C1 segment of cervical spinal cord (tissue), 14 donors: Measurements from ENCODE around the gene KRT17.
"Not testable (repeated sequence)": the region's sequence is repeated elsewhere in the genome, so short reads cannot be mapped to it uniquely, and the experiment has no call there.

Source experiments
- DNase-seq, 14 donors: peaks; one replicate each; lab custom pipeline; 2025; lab: John Stamatoyannopoulos, UW

The KRT17 gene

DNA sequence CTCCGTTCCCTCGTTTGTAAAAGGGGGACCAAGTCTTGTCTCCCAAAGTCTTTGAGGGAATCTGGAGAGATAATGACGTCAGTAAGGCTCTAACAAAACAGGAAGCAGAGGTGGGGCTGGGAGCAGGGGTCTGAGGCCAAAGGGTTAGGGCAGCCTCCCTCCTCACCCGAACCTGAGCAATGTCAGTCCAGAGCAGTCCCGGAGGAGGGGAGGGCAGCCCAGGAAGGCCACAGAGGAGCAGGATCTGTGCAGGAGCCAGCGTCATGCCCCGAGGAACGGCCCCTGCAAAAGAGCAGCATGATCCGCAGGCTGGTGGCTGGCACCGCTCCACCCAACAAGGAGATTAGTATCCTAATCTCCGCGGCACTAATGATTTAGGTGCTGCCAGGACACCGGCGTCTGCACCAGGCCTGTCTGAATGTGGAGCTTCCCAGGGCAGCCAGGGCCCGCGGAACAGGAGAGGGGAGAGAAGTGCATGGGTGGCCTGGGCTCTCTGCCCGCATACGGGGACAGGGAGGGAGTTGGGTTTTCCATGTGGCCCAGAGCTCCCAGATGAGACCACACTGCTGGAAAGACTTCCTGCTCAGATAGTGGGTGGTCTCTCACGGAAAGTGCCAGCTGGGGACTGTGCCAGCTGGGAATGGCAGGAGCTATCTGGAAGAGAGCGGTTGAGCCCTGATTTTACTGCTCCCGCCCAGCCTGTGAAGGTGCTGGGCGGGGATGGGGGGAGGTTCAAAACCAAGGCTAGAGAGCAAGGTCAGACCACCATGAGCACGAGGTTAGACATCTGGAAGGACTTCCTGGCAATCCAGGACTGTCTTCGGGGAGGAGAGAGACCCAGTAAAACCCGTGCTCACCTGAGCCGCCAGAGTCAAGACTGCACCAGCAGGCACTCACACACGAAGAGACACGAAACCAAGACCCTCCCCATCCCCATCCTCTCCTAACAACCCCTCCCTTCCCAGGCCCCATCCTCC lies 11.0 kb upstream of the KRT17 start:
- DNase-seq = no peak

DNA sequence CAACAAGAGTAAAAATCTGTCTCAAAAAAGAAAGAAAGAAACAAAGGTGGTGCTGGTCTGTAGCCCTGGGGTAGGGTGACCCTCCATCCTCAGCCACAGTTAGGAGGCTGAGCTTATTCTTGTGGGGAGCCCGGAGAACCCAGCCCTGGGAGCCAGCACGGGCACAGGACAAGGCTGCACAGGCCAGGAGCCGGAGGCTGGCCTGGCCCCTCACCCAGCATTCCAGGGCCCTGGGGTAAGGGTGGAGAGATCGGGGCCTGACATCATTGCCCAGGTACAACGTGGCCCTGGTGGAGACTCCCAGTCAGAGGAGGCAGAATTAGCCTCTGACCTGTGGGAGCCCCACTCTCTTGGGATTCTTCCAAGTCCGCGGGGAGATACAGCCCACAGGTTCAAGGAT lies 10.3 kb upstream of the KRT17 start:
- no peak for DNase-seq

DNA sequence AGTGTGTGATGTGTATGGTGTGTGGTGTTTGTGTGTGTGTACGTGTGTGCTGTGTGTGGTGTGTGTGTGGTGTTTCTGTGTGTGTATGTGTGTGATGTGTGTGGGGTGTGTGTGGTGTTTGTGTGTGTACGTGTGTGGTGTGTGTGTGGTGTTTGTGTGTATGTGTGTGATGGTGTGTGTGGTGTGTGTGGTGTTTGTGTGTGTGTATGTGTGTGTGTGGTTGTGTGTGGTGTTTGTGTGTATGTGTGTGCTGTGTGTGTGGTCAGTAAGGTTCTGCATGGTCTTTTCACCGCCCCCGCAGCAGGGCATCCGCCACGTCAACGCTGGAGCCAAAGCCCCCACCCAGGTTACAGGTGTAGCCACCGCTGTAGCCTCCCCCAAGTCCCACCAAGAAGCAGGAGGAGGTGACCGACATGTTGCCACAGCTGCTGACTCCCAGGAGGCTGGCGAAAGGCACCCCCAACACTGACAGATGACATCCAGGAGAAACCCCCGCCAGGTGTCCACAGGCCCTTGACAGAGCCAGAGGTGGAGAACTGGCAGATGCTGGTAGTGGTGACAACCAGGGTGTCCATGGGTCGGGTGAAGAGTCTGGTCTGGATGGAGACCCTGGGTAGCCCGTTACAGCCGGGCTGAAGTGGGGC lies 9.3 kb upstream of the KRT17 start:
- no peak for DNase-seq

DNA sequence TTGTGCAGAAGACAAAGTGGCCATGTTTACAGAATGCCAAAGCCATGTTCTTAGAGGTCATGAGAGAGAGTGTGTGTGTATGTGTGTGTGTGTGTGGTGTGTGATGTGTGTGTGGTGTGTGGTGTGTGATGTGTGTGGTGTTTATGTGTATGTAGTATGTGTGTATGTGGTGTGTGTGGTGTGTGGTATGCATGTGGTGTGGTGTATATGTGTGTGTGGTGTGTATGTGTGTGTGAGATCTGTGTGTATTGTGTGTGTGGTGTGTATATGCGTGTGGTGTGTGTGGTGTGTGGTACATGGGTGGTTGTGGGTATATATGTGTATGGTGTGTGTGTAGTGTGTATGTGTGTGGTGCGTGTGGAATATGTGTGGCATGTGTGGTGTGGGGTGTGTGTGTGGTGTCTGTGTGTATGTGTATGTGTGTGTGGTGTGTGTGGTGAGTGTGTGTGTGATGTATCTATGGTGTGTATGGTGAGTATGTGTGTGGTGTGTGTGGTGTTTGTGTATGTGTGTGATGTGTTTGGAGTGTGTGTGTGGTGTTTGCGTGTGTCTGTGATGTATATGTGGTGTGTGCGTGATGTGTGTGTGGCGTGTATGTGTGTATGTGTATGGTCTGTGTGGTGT lies 8.2 kb upstream of the KRT17 start:
- DNase-seq = no peak

DNA sequence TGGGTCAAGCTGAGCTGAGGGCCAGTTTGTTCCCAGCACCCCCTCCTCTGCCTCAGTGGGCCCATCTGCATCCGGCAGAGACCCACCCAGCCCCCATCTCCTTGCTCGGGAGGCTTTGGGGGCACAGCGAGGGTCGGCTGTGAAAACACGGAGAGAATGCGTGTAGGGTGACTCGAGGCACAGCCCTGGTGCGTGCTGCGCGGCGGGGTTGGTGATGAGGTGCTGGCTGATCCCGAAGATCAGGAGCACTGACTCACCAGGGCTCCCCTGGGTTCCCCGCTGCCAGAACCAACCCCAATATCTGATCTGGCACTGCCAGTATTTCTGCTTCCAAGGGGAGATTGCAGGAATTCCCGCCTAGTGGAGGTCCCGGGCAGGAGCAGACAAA lies 7.5 kb upstream of the KRT17 start:
- DNase-seq = no peak

DNA sequence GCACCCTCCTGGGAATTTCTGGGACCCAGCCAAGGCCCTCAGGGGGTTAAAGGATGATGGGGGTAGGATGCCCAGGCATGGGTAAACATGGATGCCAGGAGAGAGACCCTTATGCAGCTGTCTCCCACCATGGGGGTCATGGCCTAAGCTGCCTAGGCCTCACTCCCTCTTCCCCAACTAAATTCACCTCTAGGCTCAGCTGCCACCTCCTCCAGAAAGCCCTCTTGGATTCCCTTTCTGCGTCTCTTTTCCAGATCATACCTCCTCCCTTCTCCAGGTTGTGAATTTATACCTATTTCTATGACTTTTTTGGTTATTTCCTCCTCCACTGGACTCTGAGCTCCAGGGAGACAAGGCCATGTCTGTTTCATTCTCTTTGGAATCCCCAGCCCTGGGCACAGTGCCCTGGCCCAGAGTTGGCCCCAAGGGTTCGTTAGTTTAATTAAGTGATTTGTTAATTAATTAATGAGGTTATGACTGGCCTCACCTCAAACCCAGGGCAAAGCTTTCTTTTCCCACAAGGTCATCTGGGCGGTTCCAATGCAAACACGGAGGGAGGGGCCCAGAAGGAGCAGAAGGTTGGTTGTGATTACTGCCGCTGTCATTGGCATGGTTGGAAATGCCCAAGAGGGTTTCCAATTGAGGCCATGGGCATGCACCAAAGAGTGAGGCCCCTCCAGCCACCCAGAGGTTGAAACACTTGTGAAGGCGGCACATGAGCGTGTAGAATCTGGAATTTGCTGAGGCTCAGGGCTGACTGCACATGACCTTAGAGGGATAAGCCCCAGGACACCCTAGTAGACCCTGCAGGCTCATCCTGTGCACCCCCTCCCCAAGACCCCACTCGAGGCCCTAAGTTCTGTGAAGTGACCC lies 6.9 kb upstream of the KRT17 start:
- no peak for DNase-seq

DNA sequence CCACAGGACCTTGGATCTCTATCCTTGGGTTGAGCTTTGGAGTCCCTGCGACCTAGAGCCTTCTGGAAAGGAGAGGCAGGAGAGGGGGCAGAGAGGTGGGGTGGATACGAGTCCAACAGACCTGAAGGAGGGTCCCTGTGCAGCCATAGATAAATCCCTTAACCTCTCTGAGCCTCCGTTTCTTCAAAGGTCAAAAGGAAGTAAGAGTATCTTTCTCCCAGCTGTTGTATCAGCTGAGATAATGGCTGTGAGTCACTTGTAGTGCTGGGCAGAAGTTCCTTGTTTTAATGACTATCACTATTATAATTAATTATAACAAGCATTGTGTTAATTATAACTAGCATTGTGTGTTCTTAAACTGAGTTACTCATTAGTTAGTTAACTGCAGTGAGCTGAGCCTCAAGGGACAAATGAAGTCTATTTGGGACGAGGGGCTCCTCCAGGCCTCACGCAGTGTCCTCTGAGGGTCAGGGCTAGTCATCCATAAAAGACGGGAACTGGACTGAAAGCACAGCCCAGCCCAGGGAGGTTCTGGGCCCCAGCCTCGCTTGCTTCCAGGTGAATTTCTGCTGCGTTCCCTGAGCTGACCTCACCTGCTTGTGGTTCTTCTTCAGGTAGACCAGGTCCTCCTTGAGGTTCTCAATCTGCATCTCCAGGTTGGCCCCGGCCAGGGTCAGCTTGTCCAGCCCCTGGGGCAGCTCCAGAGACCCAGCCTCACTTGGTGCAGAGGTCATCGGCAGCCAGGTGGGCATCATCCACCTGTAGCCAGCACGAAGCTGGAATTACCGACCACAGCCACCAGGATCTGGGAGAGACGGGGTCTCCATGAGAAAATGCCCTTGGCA lies 5.7 kb upstream of the KRT17 start:
- no peak for DNase-seq

DNA sequence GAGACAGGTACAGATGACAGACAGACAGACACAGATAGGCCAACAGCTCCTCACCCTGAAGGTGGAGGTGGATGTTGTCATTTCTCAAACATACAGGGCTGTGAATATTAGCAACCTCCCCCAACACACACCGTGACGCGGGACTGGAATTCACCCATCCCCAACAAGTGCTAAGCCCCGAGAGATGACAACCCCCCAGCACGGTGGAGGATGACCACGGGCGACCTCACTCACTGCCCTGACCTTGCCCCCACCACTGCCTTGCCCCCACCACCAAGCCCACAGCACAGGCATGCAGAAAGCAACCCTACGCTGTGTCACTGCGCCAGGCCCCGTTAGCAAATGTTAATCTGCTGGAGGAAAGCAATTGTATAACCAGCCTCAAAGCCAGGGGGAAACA lies 4.9 kb upstream of the KRT17 start:
- DNase-seq = no peak

DNA sequence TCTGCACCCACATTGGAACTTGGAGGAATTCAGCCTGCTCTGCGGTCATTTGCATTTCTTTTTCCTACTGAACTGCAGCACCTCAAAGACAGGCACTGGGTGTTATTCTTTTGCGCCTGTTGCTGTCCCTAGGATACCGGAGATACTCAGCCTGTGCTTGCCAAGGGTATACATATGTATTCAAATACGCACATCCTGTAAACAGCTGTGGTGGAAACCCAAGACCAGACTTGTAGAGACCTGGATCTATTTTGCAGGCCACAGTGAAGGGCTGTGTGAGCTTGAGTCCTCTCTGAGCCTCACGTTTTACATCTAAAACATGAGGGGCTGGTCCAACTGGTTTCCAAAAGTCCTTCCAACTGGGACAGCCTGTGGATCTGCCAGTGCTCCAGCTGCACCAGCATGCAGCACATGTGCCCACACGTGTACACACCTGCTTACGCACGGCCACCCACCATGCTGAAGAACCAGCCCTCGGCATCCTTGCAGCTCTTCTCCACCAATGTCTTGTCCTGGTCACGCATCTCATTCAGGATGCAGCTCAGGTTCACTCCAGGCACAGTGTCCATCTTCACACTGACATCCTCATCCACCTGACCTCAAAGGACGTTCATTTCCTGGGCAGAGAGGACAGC lies 4.4 kb upstream of the KRT17 start:
- DNase-seq = not testable (repeated sequence)

DNA sequence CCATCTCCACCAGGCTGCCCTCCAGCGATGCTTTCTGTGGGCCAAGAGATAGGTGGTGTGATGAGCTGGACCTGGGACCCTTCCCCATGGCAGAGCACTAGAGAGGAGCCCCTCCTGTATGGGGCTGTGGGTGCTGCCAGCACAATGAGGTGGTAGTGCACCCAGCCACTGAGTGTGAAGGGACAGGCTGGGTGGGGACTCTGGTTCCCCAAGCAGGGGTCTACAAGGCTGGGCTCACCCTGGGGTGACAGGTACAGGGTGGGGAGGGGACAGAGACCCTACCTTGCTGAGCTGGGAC lies 3.6 kb upstream of the KRT17 start:
- DNase-seq = not testable (repeated sequence)

DNA sequence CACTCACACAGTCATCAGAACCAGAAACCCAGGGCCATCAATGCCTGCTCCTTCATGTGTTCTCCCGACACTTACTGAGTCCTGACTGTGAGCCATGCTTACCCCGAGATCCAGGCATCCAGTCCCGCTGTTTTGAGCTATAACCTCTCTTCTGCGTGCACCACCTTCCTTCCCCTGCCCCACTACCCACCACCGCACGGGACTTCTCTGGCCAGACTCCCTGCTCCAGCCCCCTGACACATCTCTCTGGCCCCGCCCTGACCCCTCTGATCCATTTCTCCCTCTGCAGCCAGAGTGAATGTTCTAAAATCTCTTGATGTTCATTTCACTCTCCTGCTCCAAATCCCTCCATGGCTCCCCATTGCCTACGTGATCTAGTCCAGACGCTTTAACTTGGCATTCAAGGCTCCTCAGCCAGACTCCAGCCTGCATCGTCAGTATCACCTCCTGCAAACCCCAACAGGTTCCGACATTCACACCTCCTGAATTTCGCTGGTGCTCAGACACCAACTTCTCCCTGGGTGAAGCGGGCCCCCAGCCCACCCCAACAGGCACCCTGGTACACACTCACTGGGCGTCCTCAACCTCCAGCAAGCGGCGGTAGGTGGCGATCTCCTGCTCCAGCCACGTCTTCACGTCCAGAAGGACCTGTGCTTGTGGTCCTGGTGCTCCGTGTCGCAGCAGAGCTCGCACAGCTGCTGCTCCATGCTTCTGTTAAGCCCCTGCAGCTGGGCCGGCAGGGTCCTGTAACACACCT lies 3.1 kb upstream of the KRT17 start:
- DNase-seq = no peak

DNA sequence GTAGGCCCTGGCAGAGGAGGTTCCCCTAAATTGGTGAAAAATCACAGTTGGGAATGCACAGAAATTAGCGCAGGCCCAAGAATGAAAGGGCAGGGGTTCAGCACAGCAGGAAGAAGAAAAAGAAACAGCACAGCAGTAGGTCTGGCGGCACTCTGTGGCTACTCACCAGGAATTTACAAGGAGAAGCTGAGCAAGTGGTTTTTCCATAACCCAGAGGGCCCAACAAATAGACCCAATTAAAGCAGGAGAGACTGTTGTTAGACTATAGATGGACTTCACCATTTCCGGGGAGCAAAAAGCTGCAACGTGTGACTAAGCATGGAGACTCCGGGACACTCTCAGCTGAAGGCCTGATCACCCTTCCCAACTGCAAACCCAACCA lies 2.5 kb upstream of the KRT17 start:
- DNase-seq = not testable (repeated sequence)

DNA sequence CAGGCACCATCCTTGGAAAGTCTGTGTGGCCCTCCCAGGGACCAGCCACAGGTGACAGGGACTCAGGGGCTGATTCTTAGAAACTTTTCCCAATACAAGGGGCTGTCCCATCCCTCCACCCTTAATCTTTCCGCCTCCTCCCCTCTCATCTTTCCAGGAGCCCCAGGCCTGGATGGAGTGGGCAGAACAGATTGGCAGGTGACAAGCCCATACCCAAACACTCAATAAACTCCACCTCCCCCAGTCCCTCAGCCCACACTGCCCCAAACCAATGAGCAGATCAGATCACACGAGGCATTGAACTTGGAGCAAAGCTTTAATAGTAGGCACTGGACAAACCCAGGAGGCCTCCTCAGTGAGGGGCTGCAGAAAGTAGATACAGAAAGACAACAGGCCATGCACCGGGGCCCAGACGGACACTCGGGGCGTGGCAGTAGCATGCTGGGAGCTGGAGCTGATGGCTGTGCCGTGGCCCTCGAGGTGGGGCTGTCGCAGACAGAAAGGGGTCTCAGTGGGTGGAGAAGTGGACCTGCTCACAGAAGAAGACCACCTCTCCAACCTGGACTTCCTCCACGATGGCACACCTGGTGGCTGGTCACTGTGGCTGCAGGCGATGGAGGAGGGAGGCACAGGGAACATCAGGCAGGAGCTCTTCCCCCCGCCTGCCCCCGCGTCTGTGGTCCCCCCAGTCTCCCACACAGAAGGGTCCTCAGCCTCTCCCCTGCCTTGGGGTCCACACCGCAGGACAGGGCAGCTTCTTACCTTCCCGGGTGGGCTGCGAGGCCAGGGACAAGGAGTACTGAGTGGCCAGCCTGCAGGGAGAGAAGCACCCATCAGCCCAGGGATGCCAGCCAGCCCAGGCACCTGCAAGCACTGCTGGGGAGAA lies 1.9 kb upstream of the KRT17 start:
- DNase-seq = not testable (repeated sequence)

DNA sequence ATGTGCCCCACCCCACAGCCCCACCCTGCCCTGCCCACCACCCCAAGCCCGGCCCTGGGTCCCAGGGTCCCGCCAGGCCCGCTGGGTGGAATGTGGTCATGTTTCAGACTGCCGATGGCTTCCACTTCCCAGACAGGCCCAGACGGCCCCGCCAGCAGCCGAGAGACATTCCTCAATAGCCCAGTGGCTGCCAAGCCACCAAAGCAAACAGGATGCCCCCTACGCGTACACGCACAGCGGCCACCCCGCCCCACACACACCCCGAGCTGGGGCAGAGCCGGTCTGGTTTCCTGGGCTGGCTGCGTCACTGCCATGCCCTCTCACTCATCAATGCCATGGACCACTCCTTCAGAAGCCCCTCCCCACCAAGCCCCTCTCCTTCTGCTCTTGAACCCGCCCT lies 1.2 kb upstream of the KRT17 start:
- no peak for DNase-seq

DNA sequence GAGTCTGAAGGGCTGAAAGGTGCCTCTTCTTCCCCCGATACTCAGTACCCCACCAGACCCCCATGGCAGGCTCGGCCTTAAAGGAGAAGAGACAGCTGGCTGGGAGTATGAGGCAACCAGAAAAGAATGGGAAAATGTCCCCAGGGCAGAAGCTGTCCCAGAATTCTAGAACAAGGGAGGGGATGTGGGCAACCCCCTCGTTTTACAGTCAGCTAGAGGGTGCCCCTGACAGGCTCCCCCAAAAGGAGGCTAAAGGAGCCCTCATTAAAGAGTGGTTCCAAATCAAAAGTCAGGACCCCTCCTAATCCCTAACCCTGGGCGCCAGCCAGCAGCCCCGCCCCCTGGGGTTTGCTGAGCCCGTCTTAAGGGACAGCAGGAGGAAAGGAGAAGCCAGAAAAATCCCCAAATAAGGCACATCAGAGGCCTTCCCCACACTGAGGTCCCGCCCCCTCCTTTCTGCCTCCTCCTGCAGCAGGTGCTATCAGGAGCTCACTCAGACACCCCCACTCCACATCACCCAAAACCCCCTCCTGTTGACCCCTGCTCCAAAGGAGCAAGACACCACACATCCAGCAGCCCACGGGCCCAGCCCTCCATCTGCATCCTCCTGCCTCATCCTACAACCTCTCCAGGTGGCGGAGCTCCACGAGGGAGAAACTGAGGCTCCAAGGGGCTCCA lies 1.1 kb downstream of the KRT17 start:
- DNase-seq = not testable (repeated sequence)

DNA sequence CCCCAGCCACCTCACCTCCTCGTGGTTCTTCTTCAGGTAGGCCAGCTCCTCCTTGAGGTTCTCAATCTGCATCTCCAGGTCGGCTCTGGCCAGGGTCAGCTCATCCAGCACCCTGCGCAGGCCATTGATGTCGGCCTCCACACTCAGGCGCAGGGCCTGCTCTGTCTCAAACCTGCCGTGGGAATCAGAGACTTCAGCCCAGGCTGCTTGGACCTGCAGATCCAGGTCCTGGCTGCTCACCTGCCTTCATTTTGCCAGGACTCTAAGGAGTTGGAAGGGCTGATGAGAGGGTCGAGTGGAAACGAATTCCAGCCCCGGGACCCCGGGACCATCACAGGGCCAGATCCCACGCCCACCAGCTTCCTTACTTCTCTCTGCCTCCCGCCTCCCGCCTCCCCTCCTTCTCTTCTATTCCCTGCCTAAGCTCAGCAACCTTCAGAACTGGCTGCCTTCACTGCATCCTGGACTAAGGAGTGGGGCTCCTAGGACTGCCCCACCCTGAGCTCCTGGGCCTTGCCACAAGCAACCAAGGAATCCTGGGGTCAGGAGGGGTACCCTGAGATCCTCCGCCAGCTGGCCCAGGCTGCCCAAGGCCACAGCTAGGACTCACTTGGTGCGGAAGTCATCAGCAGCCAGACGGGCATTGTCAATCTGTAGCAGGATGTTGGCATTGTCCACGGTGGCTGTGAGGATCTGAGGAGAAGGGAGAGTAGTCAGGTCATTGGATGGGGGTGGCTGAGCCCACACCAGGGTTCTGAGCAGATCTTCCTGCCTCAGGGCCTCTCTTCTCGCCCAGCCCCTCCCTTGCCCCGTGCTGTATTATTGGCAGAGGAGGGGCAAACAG lies 1.8 kb downstream of the KRT17 start:
- not testable (repeated sequence) for DNase-seq

DNA sequence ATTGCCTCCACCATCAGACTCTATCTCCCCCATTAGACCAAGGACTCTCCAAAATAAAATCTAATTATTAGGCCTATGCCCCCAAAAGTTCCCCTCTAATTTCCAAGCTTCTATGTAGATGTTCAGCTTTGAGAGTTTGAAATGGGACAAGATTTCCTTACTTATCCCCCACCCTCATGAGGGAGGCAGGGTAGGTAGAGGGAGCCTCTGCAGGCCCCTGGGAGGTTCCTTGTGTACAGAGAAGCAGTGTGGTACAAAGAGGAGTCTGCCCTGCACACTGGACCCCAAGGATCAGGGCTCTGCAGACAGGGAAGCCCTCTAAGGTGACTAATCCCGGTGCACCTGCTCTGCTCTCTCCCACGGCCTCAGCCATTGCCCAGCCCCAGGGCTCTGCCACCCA lies 2.5 kb downstream of the KRT17 start:
- DNase-seq = no peak
